Hepatocyte (in vitro differentiated cells): ENCODE data around the gene HSD17B7. TPM values are rescaled to one million over a fixed set of nuclear protein-coding genes. Genes with fewer than 3 reads are reported as not detected.

Source experiments
- polyA plus RNA-seq: library from polyadenylated mRNA; unstranded; fragments of >200 nt; fragmentation: Nextera tagmentation; extraction: Ambion mirVana; gene quantifications from 2 replicates; pipeline ENCODE4 v1.2.1, GENCODE V29; 2016
- small RNA-seq: library from RNA; depleted of rRNA; stranded (forward); fragments of <200 nt; gene quantifications from one replicate; pipeline ENCODE3, GENCODE V24; 2014
- total RNA-seq: library from RNA; depleted of rRNA; stranded (reverse); fragments of >200 nt; gene quantifications from 2 replicates; pipeline ENCODE4 v1.2.3, GENCODE V29; 2014

Gene HSD17B7
- total and polyA plus RNA-seq, 2 experiments from 2014 or later, result 41.5 to 45.8 TPM

Small RNA genes within 50 kb of the gene (small RNA-seq; reads per million reads assigned to genes)
- gene RN7SL861P, result not detected

Other genes starting within 250 kb of the HSD17B7 start
- gene UAP1, start 229.0 kb upstream of the HSD17B7 start, total RNA-seq, result 59.3 and 65.2 TPM in 2 replicates
- gene UAP1, start 229.0 kb upstream of the HSD17B7 start, polyA plus RNA-seq, result 52.3 and 57.4 TPM in 2 replicates
- gene DDR2, start 158.2 kb upstream of the HSD17B7 start, total RNA-seq, result 40.2 and 40.7 TPM in 2 replicates
- gene DDR2, start 158.2 kb upstream of the HSD17B7 start, polyA plus RNA-seq, result 15.7 and 21.6 TPM in 2 replicates
- not detected in 2 replicates for gene CCDC190, start 70.5 kb downstream of the HSD17B7 start, total RNA-seq
- not detected in 2 replicates for gene CCDC190, start 70.5 kb downstream of the HSD17B7 start, polyA plus RNA-seq